ENCODE measurements around the gene TSPAN6. TPM values are rescaled to one million over a fixed set of nuclear protein-coding genes. Genes with fewer than 3 reads are reported as not detected.

The TSPAN6 gene
- total and polyA plus RNA-seq, 2 donors (not counting 3 experiments of a cell fraction or from before 2014, with no cell fraction given) = 43.1 to 65.5 TPM

GRCh38 chrX:100674705-100675104 lies 38.1 kb upstream of the TSPAN6 start:
- no peak for TF ChIP-seq MYC (IDR thresholded peaks at IDR 0.05; ENCODE audit: low read depth, low read length)
- no peak for TF ChIP-seq GATA2 (IDR thresholded peaks at IDR 0.05; ENCODE audit: insufficient read depth, insufficient read length, low read depth, low read length)
- TF ChIP-seq EZH2 (IDR thresholded peaks at IDR 0.05; ENCODE audit: borderline replicate concordance, low read depth, low read length, severe bottlenecking) = no peak
- no peak for TF ChIP-seq POLR2AphosphoS5 (IDR thresholded peaks at IDR 0.05; ENCODE audit: insufficient read depth, low read depth, low read length)
- TF ChIP-seq, protein P1, sequence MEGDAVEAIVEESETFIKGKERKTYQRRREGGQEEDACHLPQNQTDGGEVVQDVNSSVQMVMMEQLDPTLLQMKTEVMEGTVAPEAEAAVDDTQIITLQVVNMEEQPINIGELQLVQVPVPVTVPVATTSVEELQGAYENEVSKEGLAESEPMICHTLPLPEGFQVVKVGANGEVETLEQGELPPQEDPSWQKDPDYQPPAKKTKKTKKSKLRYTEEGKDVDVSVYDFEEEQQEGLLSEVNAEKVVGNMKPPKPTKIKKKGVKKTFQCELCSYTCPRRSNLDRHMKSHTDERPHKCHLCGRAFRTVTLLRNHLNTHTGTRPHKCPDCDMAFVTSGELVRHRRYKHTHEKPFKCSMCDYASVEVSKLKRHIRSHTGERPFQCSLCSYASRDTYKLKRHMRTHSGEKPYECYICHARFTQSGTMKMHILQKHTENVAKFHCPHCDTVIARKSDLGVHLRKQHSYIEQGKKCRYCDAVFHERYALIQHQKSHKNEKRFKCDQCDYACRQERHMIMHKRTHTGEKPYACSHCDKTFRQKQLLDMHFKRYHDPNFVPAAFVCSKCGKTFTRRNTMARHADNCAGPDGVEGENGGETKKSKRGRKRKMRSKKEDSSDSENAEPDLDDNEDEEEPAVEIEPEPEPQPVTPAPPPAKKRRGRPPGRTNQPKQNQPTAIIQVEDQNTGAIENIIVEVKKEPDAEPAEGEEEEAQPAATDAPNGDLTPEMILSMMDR (IDR thresholded peaks at IDR 0.05; ENCODE audit: extremely low read depth in 1 of 2, insufficient read depth in 1 of 2, low read depth in 1 of 2, low read length in 2 of 2) = no peak
- no peaks in the 10 kb centered on the region for H3K27me3 ChIP-seq (ENCODE audit: control insufficient read depth in 2 of 2, insufficient read depth in 2 of 2, low read length in 2 of 2)
- no peaks in the 10 kb centered on the region for H3K9me3 ChIP-seq (replicated peaks; ENCODE audit: control insufficient read depth, insufficient read depth, low read length)
- FAIRE-seq (no peak), DNase-seq (ENCODE audit: low read depth, low spot score) (no peak)
- CTCF ChIA-PET = interaction anchor here (0.9 to 7.2 kb wide), 6 partner anchors 9 to 94 kb away, joined by 3 to 136 read pairs (median 4); partner anchors contain the start of gene TSPAN6
- H4K20me1 ChIP-seq (replicated peaks; ENCODE audit: control insufficient read depth, extremely low read depth, insufficient read depth, low read length) = no peaks in the 10 kb centered on the region
- POLR2A ChIA-PET = no interaction called here
- peaks cover 10 to 12% of the 10 kb centered on the region in 2 experiments for H3K36me3 ChIP-seq (ENCODE audit: control insufficient read depth in 2 of 2, extremely low read depth in 1 of 2, insufficient read depth in 2 of 2, low read length in 2 of 2)
- no TSS peak for BruUV-seq (replicated peaks)
- H3K4me2 ChIP-seq (ENCODE audit: insufficient read depth, low read length) = no peak overlapping the region
- H3K4me1 ChIP-seq (ENCODE audit: control insufficient read depth, extremely low read depth, insufficient read depth, low read length) = peaks cover 39% of the 10 kb centered on the region
- no peaks in the 10 kb centered on the region for H3K79me2 ChIP-seq (ENCODE audit: control insufficient read depth, insufficient read depth, low read length)
- no peak overlapping the region for H3K9ac ChIP-seq (replicated peaks; ENCODE audit: extremely low read depth, insufficient read depth, low read length)
- intact Hi-C loops (cut with micrococcal nuclease) = loop anchor here (5.0 kb wide), 1 partner anchor 162 kb away; no protein-coding TSS in a partner anchor
- dilution Hi-C loops (cut with MboI; ENCODE audit: extremely low pct_ligation_motif_present, low sequenced_read_pairs) = no loop called here
- H3K27ac ChIP-seq (ENCODE audit: insufficient read depth, low read depth, low read length) = peak overlapping the region; percentile 29
- H2AFZ ChIP-seq (ENCODE audit: low read depth, low read length) = no peak overlapping the region
- H3K4me3 ChIP-seq (replicated peaks in 1 of 3; ENCODE audit: insufficient read depth in 1 of 3, low read depth in 1 of 3, low read length in 3 of 3) = no peak overlapping the region
- no peaks in the 10 kb centered on the region for H3K9me1 ChIP-seq (replicated peaks; ENCODE audit: control insufficient read depth, extremely low read depth, insufficient read depth, low read length)

Measured in endothelial cell of umbilical vein (primary cell).